Neural progenitor cell (in vitro differentiated cells): ENCODE data around the gene ASB4.

Source experiments
- EZH2 ChIP-seq: fragments of 200-600 bp; sonication (generic); IDR thresholded peaks from 2 replicates; pipeline ENCODE4 v1.6.1; 2017; ENCODE audit warnings: antibody characterized with exemption, mild to moderate bottlenecking, moderate library complexity
- TF ChIP-seq, protein P1 (sequence below): fragments of 200-600 bp; sonication (generic); IDR thresholded peaks from 2 replicates; pipeline ENCODE4 v1.5.1; 2017; ENCODE audit warnings: antibody characterized with exemption, mild to moderate bottlenecking

DNA sequence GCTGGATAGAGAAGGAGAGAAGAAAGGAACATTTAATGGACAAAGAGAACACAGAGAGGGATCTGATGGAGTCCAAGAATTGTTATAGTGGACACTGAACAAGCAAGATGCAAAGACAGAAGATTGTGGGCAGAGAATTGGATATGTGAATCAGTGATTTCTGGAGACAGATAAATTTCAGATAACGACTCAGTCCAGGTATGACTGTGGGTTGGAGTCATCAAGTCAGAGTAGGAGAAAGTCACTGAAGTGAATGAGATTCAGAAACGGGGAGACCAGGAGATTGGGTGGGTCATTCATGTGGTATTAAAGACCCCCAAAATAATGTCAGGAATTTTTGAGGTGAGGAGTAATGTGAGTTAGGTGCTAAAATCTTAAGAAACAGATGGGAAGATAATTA, 23.0 kb downstream of the ASB4 start:
- no peak for TF ChIP-seq EZH2
- TF ChIP-seq, protein P1, sequence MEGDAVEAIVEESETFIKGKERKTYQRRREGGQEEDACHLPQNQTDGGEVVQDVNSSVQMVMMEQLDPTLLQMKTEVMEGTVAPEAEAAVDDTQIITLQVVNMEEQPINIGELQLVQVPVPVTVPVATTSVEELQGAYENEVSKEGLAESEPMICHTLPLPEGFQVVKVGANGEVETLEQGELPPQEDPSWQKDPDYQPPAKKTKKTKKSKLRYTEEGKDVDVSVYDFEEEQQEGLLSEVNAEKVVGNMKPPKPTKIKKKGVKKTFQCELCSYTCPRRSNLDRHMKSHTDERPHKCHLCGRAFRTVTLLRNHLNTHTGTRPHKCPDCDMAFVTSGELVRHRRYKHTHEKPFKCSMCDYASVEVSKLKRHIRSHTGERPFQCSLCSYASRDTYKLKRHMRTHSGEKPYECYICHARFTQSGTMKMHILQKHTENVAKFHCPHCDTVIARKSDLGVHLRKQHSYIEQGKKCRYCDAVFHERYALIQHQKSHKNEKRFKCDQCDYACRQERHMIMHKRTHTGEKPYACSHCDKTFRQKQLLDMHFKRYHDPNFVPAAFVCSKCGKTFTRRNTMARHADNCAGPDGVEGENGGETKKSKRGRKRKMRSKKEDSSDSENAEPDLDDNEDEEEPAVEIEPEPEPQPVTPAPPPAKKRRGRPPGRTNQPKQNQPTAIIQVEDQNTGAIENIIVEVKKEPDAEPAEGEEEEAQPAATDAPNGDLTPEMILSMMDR: no peak
